Measurements from ENCODE around the gene PECR.
"Not testable (repeated sequence)": the region's sequence is repeated elsewhere in the genome, so short reads cannot be mapped to it uniquely, and the experiment has no call there.

Gene PECR

GRCh38 chr2:216002101-216002678 is 79.4 kb downstream of the PECR start:
- DNase-seq (ENCODE audit: low spot score): no peak

DNA sequence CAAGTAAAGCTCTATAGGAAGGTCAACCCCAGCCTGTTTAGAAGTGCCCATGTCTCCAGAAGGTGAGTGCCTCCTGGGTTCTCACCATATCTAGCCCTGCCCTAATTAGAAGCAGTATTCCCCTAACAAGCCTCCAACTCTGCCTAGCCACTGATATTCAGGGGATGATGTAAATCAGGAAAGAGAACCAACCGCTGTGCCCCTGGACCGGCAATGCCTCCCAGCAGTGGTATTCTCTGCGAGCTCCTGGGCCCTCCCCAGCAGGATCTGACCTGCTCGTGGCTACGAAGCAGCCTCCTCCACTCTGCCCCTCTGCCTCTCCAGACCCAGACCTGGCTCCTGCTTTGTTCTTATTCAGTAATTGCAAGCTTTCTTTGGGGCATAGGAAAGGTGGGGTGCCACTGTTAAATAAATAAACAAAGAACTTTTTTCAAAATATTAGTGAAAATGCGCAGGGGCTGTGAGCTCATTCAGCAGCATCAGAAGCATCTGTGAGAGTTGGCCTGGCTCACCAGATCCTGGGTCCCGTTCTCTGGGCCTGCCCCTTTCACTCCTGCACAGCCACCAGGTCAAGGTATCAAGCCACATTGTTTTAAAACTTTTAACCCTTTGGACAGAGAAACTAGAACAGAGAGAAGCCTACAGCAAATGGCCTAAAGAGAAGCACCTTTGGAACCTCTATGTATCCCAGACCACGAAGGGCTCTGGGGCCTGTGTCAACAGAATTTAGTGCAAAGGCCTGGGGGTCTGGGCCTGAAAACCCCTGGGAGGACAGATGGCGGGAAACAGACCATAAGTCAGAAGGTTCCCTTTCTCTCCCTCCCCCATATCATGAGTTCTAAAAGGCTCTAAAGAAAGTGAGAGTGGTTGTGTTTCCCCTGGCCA is 80.2 kb downstream of the PECR start:
- no peak for DNase-seq (ENCODE audit: low spot score)

DNA sequence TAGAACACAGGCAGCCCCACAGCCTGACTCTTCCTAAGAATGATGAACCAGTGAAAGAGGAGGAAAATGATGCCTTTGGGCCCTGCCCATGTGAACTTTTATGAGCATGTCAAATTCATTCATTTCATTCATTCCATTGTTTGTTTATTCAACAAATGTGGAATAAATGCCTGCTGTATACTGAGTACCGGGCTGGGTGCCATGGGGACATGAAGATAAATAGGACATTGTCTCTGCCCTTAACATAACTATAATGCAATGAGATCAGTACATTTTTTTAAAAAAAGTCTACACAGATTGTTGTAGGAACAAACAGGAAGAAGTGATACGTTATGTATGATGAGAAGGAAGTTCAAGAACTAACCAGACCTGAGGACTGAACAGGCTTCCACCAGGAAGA is 83.0 kb downstream of the PECR start:
- no peak for DNase-seq (ENCODE audit: low spot score)

- DNase-seq (ENCODE audit: low spot score): no peak
These were observed 84.4 kb downstream of the PECR start for GRCh38 chr2:215997219-215997618.

GRCh38 chr2:215994911-215995310 is 86.7 kb downstream of the PECR start:
- no peak for DNase-seq (ENCODE audit: low spot score)

- not testable (repeated sequence) for DNase-seq (ENCODE audit: low spot score)
These were observed 92.9 kb downstream of the PECR start for GRCh38 chr2:215988556-215989207.

Data from ecto neural progenitor cell (in vitro differentiated cells).